ENCODE data around the gene CD164L2. TPM values are rescaled to one million over a fixed set of nuclear protein-coding genes. Genes with fewer than 3 reads are reported as not detected.

Gene CD164L2
- total RNA-seq, 1 donor from 2014 or later, result not detected

- no peaks in the 10 kb centered on the region for H3K9me3 ChIP-seq (replicated peaks)
- intact Hi-C loops (cut with micrococcal nuclease), result no loop called here
- no peaks in the 10 kb centered on the region for H3K27me3 ChIP-seq (ENCODE audit: low read depth)
- peak overlapping the region; percentile 90 for H3K27ac ChIP-seq (replicated peaks)
- TF ChIP-seq CTCF (IDR thresholded peaks at IDR 0.05; ENCODE audit: borderline replicate concordance), result no peak
- peaks cover 11% of the 10 kb centered on the region for H3K36me3 ChIP-seq
- peak; percentile 57 for DNase-seq
- peak overlapping the region; percentile 39 for H3K4me3 ChIP-seq
- peaks cover 97% of the 10 kb centered on the region for H3K4me1 ChIP-seq
Measured at GRCh38 chr1:27428316-27429028, 45.3 kb upstream of the CD164L2 start.

GRCh38 chr1:27427816-27428315, 44.7 kb upstream of the CD164L2 start:
- H3K9me3 ChIP-seq (replicated peaks), result no peaks in the 10 kb centered on the region

GRCh38 chr1:27427329-27427728, 44.2 kb upstream of the CD164L2 start:
- Histone ChIP-seq H3K36me3 (peaks cover 11% of the 10 kb centered on the region), H3K4me3 (peak overlapping the region; percentile 39), H3K27ac (replicated peaks) (peak overlapping the region; percentile 90), H3K27me3 (ENCODE audit: low read depth) (no peaks in the 10 kb centered on the region), H3K4me1 (peaks cover 98% of the 10 kb centered on the region), H3K9me3 (replicated peaks) (no peaks in the 10 kb centered on the region)
- TF ChIP-seq CTCF (IDR thresholded peaks at IDR 0.05; ENCODE audit: borderline replicate concordance), result no peak
- DNase-seq, result no peak
- intact Hi-C loops (cut with micrococcal nuclease), result no loop called here

More at GRCh38 chr1:27427816-27428315, 44.7 kb upstream of the CD164L2 start:
- Histone ChIP-seq H3K27ac (replicated peaks) (peak overlapping the region; percentile 90), H3K4me1 (peaks cover 97% of the 10 kb centered on the region), H3K27me3 (ENCODE audit: low read depth) (no peaks in the 10 kb centered on the region), H3K4me3 (peak overlapping the region; percentile 39), H3K36me3 (peaks cover 11% of the 10 kb centered on the region)
- DNase-seq, result no peak
- intact Hi-C loops (cut with micrococcal nuclease), result no loop called here
- no peak for TF ChIP-seq CTCF (IDR thresholded peaks at IDR 0.05; ENCODE audit: borderline replicate concordance)

- H3K9me3 ChIP-seq (replicated peaks), result no peaks in the 10 kb centered on the region
- peaks cover 99% of the 10 kb centered on the region for H3K4me1 ChIP-seq
- peaks cover 12% of the 10 kb centered on the region for H3K36me3 ChIP-seq
- H3K4me3 ChIP-seq, result no peak overlapping the region
- intact Hi-C loops (cut with micrococcal nuclease), result no loop called here
- peak overlapping the region; percentile 90 for H3K27ac ChIP-seq (replicated peaks)
- TF ChIP-seq CTCF (IDR thresholded peaks at IDR 0.05; ENCODE audit: borderline replicate concordance), result no peak
- no peak for DNase-seq
- H3K27me3 ChIP-seq (ENCODE audit: low read depth), result no peaks in the 10 kb centered on the region
Measured at GRCh38 chr1:27423709-27424108, 40.6 kb upstream of the CD164L2 start.

GRCh38 chr1:27418326-27419185, 35.4 kb upstream of the CD164L2 start:
- no peaks in the 10 kb centered on the region for H3K27me3 ChIP-seq (ENCODE audit: low read depth)
- H3K9me3 ChIP-seq (replicated peaks), result no peaks in the 10 kb centered on the region
- H3K4me1 ChIP-seq, result peaks cover 92% of the 10 kb centered on the region
- peaks cover 47% of the 10 kb centered on the region for H3K36me3 ChIP-seq
- peak; percentile 66 for DNase-seq
- H3K27ac ChIP-seq (replicated peaks), result peak overlapping the region; percentile 77
- intact Hi-C loops (cut with micrococcal nuclease), result no loop called here
- no peak for TF ChIP-seq CTCF (IDR thresholded peaks at IDR 0.05; ENCODE audit: borderline replicate concordance)
- no peak overlapping the region for H3K4me3 ChIP-seq
